Gastrocnemius medialis (tissue), 4 donors: ENCODE results near the gene SPEF2. TPM values are rescaled to one million over a fixed set of nuclear protein-coding genes. Genes with fewer than 3 reads are reported as not detected.

Experiments used
- ATAC-seq, 2 donors: fragments of 150-250 bp; one replicate each; pipeline ENCODE4 v1.9.1; 2016
- DNase-seq, 2 donors: peaks; one replicate each; pipeline ENCODE4 v3.0.0-alpha.2; 2019
- H3K27ac ChIP-seq, 4 donors: fragments of 200-600 bp; sonication (generic); 1 replicate in 1 of 4; 2 replicates in 3 of 4; pipeline ENCODE4 v1.5.1; 2016 to 2018; ENCODE audit warnings: mild to moderate bottlenecking in 2 of 4, moderate library complexity in 1 of 4
- H3K27me3 ChIP-seq, 3 donors: fragments of 200-600 bp; sonication (generic) in 2 of 3; 1 replicate in 1 of 3; 2 replicates in 2 of 3; pipeline versions ENCODE4 v1.5.1 to v1.6.0; 2016 to 2019; ENCODE audit warnings: mild to moderate bottlenecking in 1 of 3, moderate library complexity in 1 of 3
- H3K36me3 ChIP-seq, 2 donors: fragments of 200-600 bp; sonication (generic) in 1 of 2; one replicate each; pipeline ENCODE4 v1.5.1; 2017 to 2018
- H3K4me1 ChIP-seq, 2 donors: fragments of 200-600 bp; sonication (generic) in 1 of 2; one replicate each; pipeline ENCODE4 v1.5.1; 2016 to 2017; ENCODE audit warnings: mild to moderate bottlenecking in 2 of 2
- H3K4me3 ChIP-seq, 4 donors: fragments of 200-600 bp; sonication (generic) in 3 of 4; 1 replicate in 1 of 4; 2 replicates in 3 of 4; pipeline ENCODE4 v1.5.1; 2016 to 2019; ENCODE audit warnings: mild to moderate bottlenecking in 2 of 4
- H3K9me3 ChIP-seq, 3 donors: fragments of 200-600 bp; sonication (generic) in 2 of 3; 1 replicate in 1 of 3; 2 replicates in 2 of 3; pipeline ENCODE4 v1.5.1; 2016 to 2019
- POLR2A ChIP-seq, 2 donors: fragments of 450-650 bp; IDR thresholded peaks; one replicate each; pipeline ENCODE4 v1.6.1; 2017; ENCODE audit warnings: antibody characterized with exemption in 2 of 2, mild to moderate bottlenecking in 2 of 2, moderate library complexity in 2 of 2
- in situ Hi-C, 4 donors: fragments of 200-750 bp; cut with MboI; loops; one replicate each; pipeline versions ENCODE4 v1.15.0 to v1.8.0; 2017; ENCODE audit warnings: low sequenced_read_pairs in 4 of 4
- intact Hi-C: fragments of 100-400 bp; cut with DNase I; formaldehyde crosslinking; loops from one replicate; pipeline ENCODE4 v1.15.1; 2023; ENCODE audit warnings: low total_unique reads
- total RNA-seq, 4 donors: library from RNA; depleted of rRNA; stranded (reverse); fragments of >200 nt; gene quantifications; one replicate each; pipeline versions ENCODE4 v1.1.0 to v1.2.3, GENCODE V29; 2016
- TF ChIP-seq, protein P1 (sequence below), 5 experiments: fragments of 450-650 bp in 3 of 5; fragments of 200-600 bp in 2 of 5; sonication (generic) in 2 of 5; IDR thresholded peaks in 4 of 5; conservative IDR thresholded peaks in 1 of 5; 1 replicate in 4 of 5; 2 replicates in 1 of 5; pipeline ENCODE4 v1.5.1; 2016 to 2019; ENCODE audit warnings: antibody characterized with exemption in 5 of 5, mild to moderate bottlenecking in 3 of 5, moderate library complexity in 3 of 5

Gene SPEF2
- total RNA-seq, 4 donors from 2014 or later = 0.11 to 0.46 TPM; not detected in 2

DNA sequence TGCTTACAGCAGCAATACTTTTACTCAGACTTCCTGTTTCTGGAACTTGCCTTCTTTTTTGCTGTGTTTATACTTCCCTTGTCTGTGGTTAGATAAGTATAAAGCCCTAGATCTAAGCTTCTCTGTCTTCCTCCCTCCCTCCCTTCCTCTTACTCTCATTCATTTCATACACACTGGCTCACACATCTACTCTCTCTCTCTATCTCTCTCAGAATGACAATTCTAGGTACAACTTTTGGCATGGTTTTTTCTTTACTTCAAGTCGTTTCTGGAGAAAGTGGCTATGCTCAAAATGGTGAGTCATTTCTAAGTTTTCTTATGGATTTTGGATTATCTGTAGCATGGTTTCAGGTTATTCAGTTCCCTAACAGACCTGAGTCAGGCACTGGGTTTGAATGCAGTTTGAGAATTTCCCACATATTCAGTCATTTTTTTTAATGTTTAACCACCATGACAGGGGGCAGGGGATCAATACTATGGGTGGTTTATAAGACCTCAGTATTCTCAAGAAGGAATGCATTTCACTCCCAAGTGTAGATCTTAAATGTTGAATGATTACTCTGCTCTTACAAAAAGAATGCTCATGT lies 239.2 kb downstream of the SPEF2 start, which contains the start of gene IL7R:
IL7R (plus strand) TSS at position 127 of the 587 bp plus-strand sequence; CDS start at position 214, 87 bp downstream.
- intact Hi-C loops = no loop called here
- peaks cover 0 to 3% (median 0%) of the 10 kb centered on the region in 3 donors for H3K27me3 ChIP-seq
- DNase-seq = no peak
- H3K4me1 ChIP-seq = peaks cover 0 to 3% of the 10 kb centered on the region in 2 donors
- in situ Hi-C loops = no loop called here
- H3K4me3 ChIP-seq = no peak within 1 kb of the TSS
- H3K36me3 ChIP-seq = no peaks in the 10 kb centered on the region
- ATAC-seq = no peak
- no peak within 1 kb of the TSS for H3K27ac ChIP-seq
- TF ChIP-seq POLR2A (IDR thresholded peaks at IDR 0.05) = no peak
- TF ChIP-seq, protein P1, sequence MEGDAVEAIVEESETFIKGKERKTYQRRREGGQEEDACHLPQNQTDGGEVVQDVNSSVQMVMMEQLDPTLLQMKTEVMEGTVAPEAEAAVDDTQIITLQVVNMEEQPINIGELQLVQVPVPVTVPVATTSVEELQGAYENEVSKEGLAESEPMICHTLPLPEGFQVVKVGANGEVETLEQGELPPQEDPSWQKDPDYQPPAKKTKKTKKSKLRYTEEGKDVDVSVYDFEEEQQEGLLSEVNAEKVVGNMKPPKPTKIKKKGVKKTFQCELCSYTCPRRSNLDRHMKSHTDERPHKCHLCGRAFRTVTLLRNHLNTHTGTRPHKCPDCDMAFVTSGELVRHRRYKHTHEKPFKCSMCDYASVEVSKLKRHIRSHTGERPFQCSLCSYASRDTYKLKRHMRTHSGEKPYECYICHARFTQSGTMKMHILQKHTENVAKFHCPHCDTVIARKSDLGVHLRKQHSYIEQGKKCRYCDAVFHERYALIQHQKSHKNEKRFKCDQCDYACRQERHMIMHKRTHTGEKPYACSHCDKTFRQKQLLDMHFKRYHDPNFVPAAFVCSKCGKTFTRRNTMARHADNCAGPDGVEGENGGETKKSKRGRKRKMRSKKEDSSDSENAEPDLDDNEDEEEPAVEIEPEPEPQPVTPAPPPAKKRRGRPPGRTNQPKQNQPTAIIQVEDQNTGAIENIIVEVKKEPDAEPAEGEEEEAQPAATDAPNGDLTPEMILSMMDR (IDR thresholded peaks at IDR 0.05 in 4 of 5, conservative IDR thresholded peaks at IDR 0.05 in 1 of 5) = no peak
- H3K9me3 ChIP-seq = no peaks in the 10 kb centered on the region

DNA sequence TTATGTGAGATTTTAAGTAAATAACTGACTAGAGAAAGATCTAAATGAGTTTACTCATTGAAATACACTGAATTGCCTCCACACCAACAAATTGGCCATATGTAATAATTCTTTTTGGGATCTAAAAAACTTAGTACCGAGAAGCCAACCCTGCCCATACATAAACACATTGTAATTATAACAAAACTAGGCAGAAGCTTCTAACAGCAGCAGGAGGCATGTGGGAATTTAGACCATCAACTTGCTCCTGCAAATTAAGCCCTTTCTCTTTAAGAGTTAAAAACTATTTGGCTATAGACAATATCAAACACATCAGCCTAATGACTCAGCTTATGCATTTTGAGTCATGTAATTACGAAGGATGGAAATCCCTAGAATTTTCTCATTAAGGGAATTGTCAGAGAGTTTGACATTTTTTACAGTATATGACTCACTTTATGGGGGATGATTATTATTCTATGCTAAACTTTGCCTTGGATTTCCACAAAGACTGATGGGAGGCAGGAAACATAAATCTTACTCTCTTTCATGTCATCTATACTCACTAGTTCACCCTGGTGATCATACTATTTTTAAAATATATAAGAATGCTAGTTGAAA lies 240.0 kb downstream of the SPEF2 start:
- no peaks in the 10 kb centered on the region for H3K9me3 ChIP-seq
- H3K4me3 ChIP-seq = no peak overlapping the region
- no peaks in the 10 kb centered on the region for H3K27me3 ChIP-seq
- no peak overlapping the region for H3K27ac ChIP-seq
- DNase-seq = no peak
- TF ChIP-seq, protein P1 (IDR thresholded peaks at IDR 0.05 in 4 of 5, conservative IDR thresholded peaks at IDR 0.05 in 1 of 5) = no peak
- TF ChIP-seq POLR2A (IDR thresholded peaks at IDR 0.05) = no peak
- in situ Hi-C loops (no loop called here), intact Hi-C loops (no loop called here)
- no peaks in the 10 kb centered on the region for H3K36me3 ChIP-seq
- no peaks in the 10 kb centered on the region for H3K4me1 ChIP-seq
- no peak for ATAC-seq

DNA sequence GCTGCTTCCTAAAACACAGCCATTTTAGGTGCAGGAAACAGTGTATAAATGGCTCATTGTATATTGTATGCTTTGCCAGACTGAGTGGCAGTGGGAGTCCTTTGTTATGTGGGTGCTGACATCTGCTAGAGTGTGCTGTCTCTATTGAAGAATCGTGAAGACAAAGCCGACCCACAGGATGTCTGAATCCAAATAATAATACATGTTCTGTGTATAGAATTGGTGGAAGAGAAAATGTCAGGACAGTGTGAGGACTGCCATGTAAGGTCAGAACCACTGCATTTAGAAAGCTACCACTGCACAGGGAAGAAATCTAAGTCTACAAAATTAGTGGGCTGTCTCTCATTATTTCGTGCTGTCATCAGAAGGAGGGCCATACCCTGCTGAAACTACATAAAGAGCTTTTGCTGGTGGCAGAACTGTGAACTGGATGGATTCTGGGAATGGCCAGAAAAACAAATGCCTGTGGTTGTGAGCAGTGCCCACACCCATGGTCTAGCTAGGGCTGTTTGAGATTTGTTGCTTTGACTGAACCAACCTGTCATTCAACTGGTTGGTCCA lies 241.5 kb downstream of the SPEF2 start:
- intact Hi-C loops = no loop called here
- no peaks in the 10 kb centered on the region for H3K4me1 ChIP-seq
- H3K36me3 ChIP-seq = no peaks in the 10 kb centered on the region
- DNase-seq = no peak
- ATAC-seq = no peak
- no peak overlapping the region for H3K4me3 ChIP-seq
- H3K9me3 ChIP-seq = no peaks in the 10 kb centered on the region
- in situ Hi-C loops = no loop called here
- H3K27me3 ChIP-seq = no peaks in the 10 kb centered on the region
- TF ChIP-seq, protein P1 (IDR thresholded peaks at IDR 0.05 in 4 of 5, conservative IDR thresholded peaks at IDR 0.05 in 1 of 5) = no peak
- TF ChIP-seq POLR2A (IDR thresholded peaks at IDR 0.05) = no peak
- H3K27ac ChIP-seq = no peak overlapping the region

DNA sequence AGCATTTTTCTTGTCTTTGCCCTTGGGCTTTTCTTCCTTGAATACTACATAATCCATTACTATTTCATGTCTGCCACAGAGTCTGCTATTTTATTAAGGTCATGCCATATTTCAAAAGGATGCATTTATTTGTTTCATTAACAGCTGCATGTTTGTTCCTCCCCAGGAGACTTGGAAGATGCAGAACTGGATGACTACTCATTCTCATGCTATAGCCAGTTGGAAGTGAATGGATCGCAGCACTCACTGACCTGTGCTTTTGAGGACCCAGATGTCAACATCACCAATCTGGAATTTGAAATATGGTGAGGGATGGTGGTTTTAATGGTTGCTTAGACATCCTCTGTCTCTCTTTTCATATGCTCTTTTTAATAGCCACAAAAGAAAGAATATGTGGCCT lies 243.0 kb downstream of the SPEF2 start:
- Histone ChIP-seq H3K4me3 (no peak overlapping the region), H3K27me3 (no peaks in the 10 kb centered on the region), H3K4me1 (no peaks in the 10 kb centered on the region), H3K27ac (no peak overlapping the region), H3K9me3 (no peaks in the 10 kb centered on the region), H3K36me3 (no peaks in the 10 kb centered on the region)
- intact Hi-C loops = no loop called here
- no peak for TF ChIP-seq POLR2A (IDR thresholded peaks at IDR 0.05)
- TF ChIP-seq, protein P1 (IDR thresholded peaks at IDR 0.05 in 4 of 5, conservative IDR thresholded peaks at IDR 0.05 in 1 of 5) = no peak
- ATAC-seq (no peak), DNase-seq (no peak)
- in situ Hi-C loops = no loop called here
